LHCN-M2 (cell line): ENCODE measurements around the gene SPCS2. TPM values are rescaled to one million over a fixed set of nuclear protein-coding genes. Genes with fewer than 3 reads are reported as not detected.

ENCODE experiments used
- DNase-seq: peaks from one replicate; pipeline ENCODE4 v3.0.0-alpha.2; 2012; ENCODE audit warnings: low read depth
- polyA plus RNA-seq: library from polyadenylated mRNA; unstranded; fragments of >200 nt; gene quantifications from one replicate; pipeline ENCODE4 v1.2.1, GENCODE V29; 2012; ENCODE audit warnings: missing spikeins
- total RNA-seq: library from RNA; depleted of rRNA; stranded (reverse); fragments of >200 nt; gene quantifications from 2 replicates; pipeline ENCODE4 v1.2.3, GENCODE V29; 2014; rRNA removed

SPCS2 gene
- total RNA-seq, result 23.9 and 60.1 TPM in 2 replicates
- 96.9 TPM for polyA plus RNA-seq

- peak; percentile 98 for DNase-seq
These were observed at the start of gene SPCS2, which contains the start of gene XRRA1 for GRCh38 chr11:74948898-74949752. TSS of gene SPCS2 (plus strand) at chr11:74949266. CDS start at chr11:74949286, 20 bp downstream. TSS of gene XRRA1 (minus strand) at chr11:74949091. CDS start at chr11:74940878, 8,213 bp downstream.

GRCh38 chr11:74902342-74902741 lies 46.7 kb upstream of the SPCS2 start:
- DNase-seq, result no peak

GRCh38 chr11:74905326-74905725 lies 43.7 kb upstream of the SPCS2 start:
- DNase-seq, result no peak

GRCh38 chr11:74909385-74909784 lies 39.7 kb upstream of the SPCS2 start:
- DNase-seq, result no peak

GRCh38 chr11:74909812-74910211 lies 39.3 kb upstream of the SPCS2 start:
- no peak for DNase-seq

- no peak for DNase-seq
These were observed 25.9 kb upstream of the SPCS2 start for GRCh38 chr11:74923125-74923524.

GRCh38 chr11:74925281-74925680 lies 23.8 kb upstream of the SPCS2 start:
- DNase-seq, result peak; percentile 61

- peak; percentile 88 for DNase-seq
These were observed 22.6 kb upstream of the SPCS2 start for GRCh38 chr11:74926304-74927030.

GRCh38 chr11:74927496-74927895 lies 21.6 kb upstream of the SPCS2 start:
- no peak for DNase-seq

- DNase-seq, result peak; percentile 91
These were observed 19.4 kb upstream of the SPCS2 start for GRCh38 chr11:74929431-74930363.

GRCh38 chr11:74932169-74932568 lies 16.9 kb upstream of the SPCS2 start:
- peak; percentile 58 for DNase-seq

GRCh38 chr11:74932797-74933196 lies 16.3 kb upstream of the SPCS2 start:
- peak; percentile 73 for DNase-seq

GRCh38 chr11:74933765-74934164 lies 15.3 kb upstream of the SPCS2 start:
- no peak for DNase-seq

GRCh38 chr11:74935285-74935684 lies 13.8 kb upstream of the SPCS2 start:
- no peak for DNase-seq

GRCh38 chr11:74936087-74936486 lies 13.0 kb upstream of the SPCS2 start:
- DNase-seq, result no peak

- DNase-seq, result no peak
These were observed 12.1 kb upstream of the SPCS2 start for GRCh38 chr11:74936976-74937375.

GRCh38 chr11:74937696-74938475 lies 11.2 kb upstream of the SPCS2 start:
- DNase-seq, result no peak

GRCh38 chr11:74941492-74941891 lies 7.6 kb upstream of the SPCS2 start:
- DNase-seq, result no peak

- DNase-seq, result no peak
These were observed 6.8 kb upstream of the SPCS2 start for GRCh38 chr11:74942073-74942759.

- DNase-seq, result no peak
These were observed 544 bp upstream of the SPCS2 start for GRCh38 chr11:74948546-74948897.
